Measurements from ENCODE around the gene CIB2. TPM values are rescaled to one million over a fixed set of nuclear protein-coding genes. Genes with fewer than 3 reads are reported as not detected.

Gene CIB2
- 10 to 100 TPM in 1 of 2 donors, 1 to 10 TPM in 1; 6.8 to 14.6 TPM for total RNA-seq

- H3K27me3 ChIP-seq, result no peaks in the 10 kb centered on the region
- H3K9me3 ChIP-seq, result no peaks in the 10 kb centered on the region
- TF ChIP-seq CTCF (IDR thresholded peaks at IDR 0.05), result peak; percentile 57
- no peaks in the 10 kb centered on the region for H3K4me1 ChIP-seq
- H3K9ac ChIP-seq (ENCODE audit: low read depth in 2 of 2, low read length in 2 of 2), result peak within 1 kb of the TSS; percentile 90 to 92
- peak within 1 kb of the TSS; percentile 85 for H3K4me3 ChIP-seq
- no peaks in the 10 kb centered on the region for H3K36me3 ChIP-seq
- intact Hi-C loops (cut with DNase I), result no loop called here
- H3K27ac ChIP-seq, result peak within 1 kb of the TSS; percentile 74
- peak; percentile 72 for DNase-seq
These were observed at the start of gene CIB2 for GRCh38 chr15:78131295-78132061. TSS of gene CIB2 (minus strand) at chr15:78131445. CDS start at chr15:78131215, 230 bp downstream.

GRCh38 chr15:78179906-78180305 is 48.7 kb upstream of the CIB2 start:
- Histone ChIP-seq H3K27me3 (no peaks in the 10 kb centered on the region), H3K27ac (no peak overlapping the region), H3K36me3 (no peaks in the 10 kb centered on the region), H3K9ac (ENCODE audit: low read depth in 2 of 2, low read length in 2 of 2) (no peak overlapping the region), H3K4me3 (no peak overlapping the region), H3K9me3 (no peaks in the 10 kb centered on the region), H3K4me1 (no peaks in the 10 kb centered on the region)
- peak; percentile 6 for DNase-seq
- TF ChIP-seq CTCF (IDR thresholded peaks at IDR 0.05), result no peak
- intact Hi-C loops (cut with DNase I), result no loop called here

- no peak for TF ChIP-seq CTCF (IDR thresholded peaks at IDR 0.05)
- no peaks in the 10 kb centered on the region for H3K4me1 ChIP-seq
- H3K36me3 ChIP-seq, result no peaks in the 10 kb centered on the region
- no peak overlapping the region for H3K4me3 ChIP-seq
- H3K27me3 ChIP-seq, result no peaks in the 10 kb centered on the region
- no peak overlapping the region for H3K9ac ChIP-seq (ENCODE audit: low read depth in 2 of 2, low read length in 2 of 2)
- H3K9me3 ChIP-seq, result no peaks in the 10 kb centered on the region
- DNase-seq, result peak; percentile 14
- no peak overlapping the region for H3K27ac ChIP-seq
- intact Hi-C loops (cut with DNase I), result no loop called here
These were observed 48.1 kb upstream of the CIB2 start for GRCh38 chr15:78179286-78179840.

- no peak overlapping the region for H3K4me3 ChIP-seq
- H3K27ac ChIP-seq, result no peak overlapping the region
- peak; percentile 3 for DNase-seq
- TF ChIP-seq CTCF (IDR thresholded peaks at IDR 0.05), result no peak
- no peaks in the 10 kb centered on the region for H3K4me1 ChIP-seq
- intact Hi-C loops (cut with DNase I), result no loop called here
- no peak overlapping the region for H3K9ac ChIP-seq (ENCODE audit: low read depth in 2 of 2, low read length in 2 of 2)
- H3K36me3 ChIP-seq, result no peaks in the 10 kb centered on the region
- no peaks in the 10 kb centered on the region for H3K27me3 ChIP-seq
- H3K9me3 ChIP-seq, result no peaks in the 10 kb centered on the region
These were observed 46.8 kb upstream of the CIB2 start for GRCh38 chr15:78178064-78178463.

- Histone ChIP-seq H3K9ac (ENCODE audit: low read depth in 2 of 2, low read length in 2 of 2) (no peak overlapping the region), H3K27ac (no peak overlapping the region), H3K9me3 (no peaks in the 10 kb centered on the region), H3K36me3 (no peaks in the 10 kb centered on the region), H3K4me3 (no peak overlapping the region), H3K4me1 (no peaks in the 10 kb centered on the region), H3K27me3 (no peaks in the 10 kb centered on the region)
- intact Hi-C loops (cut with DNase I), result loop anchor here (2.0 kb wide), 1 partner anchor 63 kb away; no protein-coding TSS in a partner anchor
- peak; percentile 43 for TF ChIP-seq CTCF (IDR thresholded peaks at IDR 0.05)
- DNase-seq, result peak; percentile 56
These were observed 46.2 kb upstream of the CIB2 start for GRCh38 chr15:78177447-78177873.

Data from colonic mucosa (tissue), 4 donors.